ENCODE measurements around the gene TMEM126B.

GRCh38 chr11:85602526-85603213 is 25.7 kb upstream of the TMEM126B start:
- TF ChIP-seq EZH2 (IDR thresholded peaks at IDR 0.05; ENCODE audit: low read depth) (no peak), CTCF (conservative IDR thresholded peaks at IDR 0.05) (no peak)

All from PC-9 (cell line).